H9 (cell line): ENCODE data around the gene ANKS1B. TPM values are rescaled to one million over a fixed set of nuclear protein-coding genes. Genes with fewer than 3 reads are reported as not detected.
A peak's percentile ranks its signal among the peaks of the same experiment; 100 is the strongest.

Experiments used
- DNase-seq: peaks from one replicate; pipeline ENCODE4 v3.0.0-alpha.2; 2017
- H2AFZ ChIP-seq: one replicate; pipeline ENCODE4 v1.6.1; 2013; ENCODE audit warnings: mild to moderate bottlenecking, low read length, control low read depth, moderate library complexity
- H2AK5ac ChIP-seq: 2 replicates; pipeline ENCODE4 v1.6.1; 2013; ENCODE audit warnings: low read length, control low read depth, mixed read lengths; ENCODE audit not compliant: insufficient read length
- H2BK120ac ChIP-seq: one replicate; pipeline ENCODE4 v1.6.1; 2013; ENCODE audit warnings: low read depth, mild to moderate bottlenecking, low read length, control low read depth, inconsistent platforms; ENCODE audit not compliant: poor library complexity, severe bottlenecking
- H2BK12ac ChIP-seq: 2 replicates; pipeline ENCODE4 v1.6.1; 2013; ENCODE audit warnings: low read length, control low read depth, mixed read lengths, low read depth; ENCODE audit not compliant: insufficient read length
- H2BK15ac ChIP-seq: 2 replicates; pipeline ENCODE4 v1.6.1; 2013; ENCODE audit warnings: low read depth, low read length, control low read depth
- H2BK20ac ChIP-seq: one replicate; pipeline ENCODE4 v1.6.1; 2013; ENCODE audit warnings: low read depth, mild to moderate bottlenecking, low read length, control low read depth, inconsistent platforms; ENCODE audit not compliant: poor library complexity, severe bottlenecking
- H2BK5ac ChIP-seq: 2 replicates; pipeline ENCODE4 v1.6.1; 2013; ENCODE audit warnings: low read length, control low read depth, mixed read lengths; ENCODE audit not compliant: insufficient read length
- H3K14ac ChIP-seq: 2 replicates; pipeline ENCODE4 v1.6.1; 2013; ENCODE audit warnings: low read length, control low read depth; ENCODE audit not compliant: insufficient read depth
- H3K18ac ChIP-seq: 2 replicates; pipeline ENCODE4 v1.6.1; 2013; ENCODE audit warnings: low read depth, mild to moderate bottlenecking, mixed read lengths, low read length, control low read depth; ENCODE audit not compliant: insufficient read length
- H3K23ac ChIP-seq: 2 replicates; pipeline ENCODE4 v1.6.1; 2013; ENCODE audit warnings: low read length, control low read depth, mixed read lengths, low read depth; ENCODE audit not compliant: insufficient read length
- H3K23me2 ChIP-seq: 2 replicates; pipeline ENCODE4 v1.6.1; 2013; ENCODE audit warnings: low read depth, mild to moderate bottlenecking, mixed read lengths, low read length, control low read depth; ENCODE audit not compliant: insufficient read length, poor library complexity, severe bottlenecking
- H3K27ac ChIP-seq: 2 replicates; pipeline ENCODE4 v1.5.1; 2013; ENCODE audit warnings: low read length, control low read depth, mixed read lengths, low read depth; ENCODE audit not compliant: insufficient read length
- H3K27me3 ChIP-seq: 2 replicates; pipeline ENCODE4 v1.6.1; 2013; ENCODE audit warnings: low read length, control low read depth, inconsistent platforms; ENCODE audit not compliant: insufficient read depth
- H3K4ac ChIP-seq: 2 replicates; pipeline ENCODE4 v1.6.1; 2013; ENCODE audit warnings: low read depth, mild to moderate bottlenecking, control low read depth, inconsistent platforms, low read length, moderate library complexity
- H3K4me1 ChIP-seq: 2 replicates; pipeline ENCODE4 v1.6.1; 2013; ENCODE audit warnings: low read length, control low read depth, inconsistent platforms; ENCODE audit not compliant: insufficient read depth
- H3K4me2 ChIP-seq: 2 replicates; pipeline ENCODE4 v1.6.1; 2013; ENCODE audit warnings: low read length, control low read depth, mixed read lengths; ENCODE audit not compliant: insufficient read length, insufficient read depth
- H3K56ac ChIP-seq: 2 replicates; pipeline ENCODE4 v1.6.1; 2013; ENCODE audit warnings: low read depth, mild to moderate bottlenecking, mixed read lengths, low read length, control low read depth; ENCODE audit not compliant: insufficient read length
- H3K79me1 ChIP-seq: 2 replicates; pipeline ENCODE4 v1.6.1; 2013; ENCODE audit warnings: low read depth, mild to moderate bottlenecking, moderate library complexity, low read length, control low read depth, inconsistent platforms; ENCODE audit not compliant: insufficient read depth, poor library complexity, severe bottlenecking
- H3K79me2 ChIP-seq: 2 replicates; pipeline ENCODE4 v1.6.1; 2013; ENCODE audit warnings: low read length, control low read depth, inconsistent platforms; ENCODE audit not compliant: insufficient read depth
- H3K9ac ChIP-seq: 2 replicates; pipeline ENCODE4 v1.6.1; 2013; ENCODE audit warnings: low read length, control low read depth, mixed read lengths; ENCODE audit not compliant: insufficient read length; ENCODE audit errors: extremely low read depth
- H3K9me3 ChIP-seq: one replicate; pipeline ENCODE4 v1.6.1; 2013; ENCODE audit warnings: low read depth, low read length, inconsistent platforms; ENCODE audit not compliant: control insufficient read depth
- H3T11ph ChIP-seq: one replicate; pipeline ENCODE4 v1.6.1; 2013; ENCODE audit warnings: mild to moderate bottlenecking, low read length, control low read depth, inconsistent platforms
- H4K20me1 ChIP-seq: one replicate; pipeline ENCODE4 v1.6.1; 2013; ENCODE audit not compliant: control insufficient read depth, insufficient read length, insufficient read depth
- H4K5ac ChIP-seq: 2 replicates; pipeline ENCODE4 v1.6.1; 2013; ENCODE audit warnings: low read depth, mild to moderate bottlenecking, mixed read lengths, low read length, control low read depth; ENCODE audit not compliant: insufficient read length
- H4K8ac ChIP-seq: replicated peaks from 2 replicates; pipeline ENCODE4 v1.6.1; 2013; ENCODE audit warnings: low read length, control low read depth, mixed read lengths, low read depth; ENCODE audit not compliant: insufficient read length
- H4K91ac ChIP-seq: 2 replicates; pipeline ENCODE4 v1.6.1; 2013; ENCODE audit warnings: low read depth, mild to moderate bottlenecking, moderate library complexity, mixed read lengths, low read length, control low read depth; ENCODE audit not compliant: insufficient read length
- H3K27ac Mint-ChIP-seq, 3 experiments: 2 replicates in 2 of 3; 3 replicates in 1 of 3; pipeline ENCODE4 v1.8.0; 2020 to 2021; ENCODE audit warnings: mixed read lengths in 3 of 3, mild to moderate bottlenecking in 1 of 3, moderate library complexity in 1 of 3
- H3K27me3 Mint-ChIP-seq: 2 replicates; pipeline ENCODE4 v1.8.0; 2021; ENCODE audit warnings: low read depth, mild to moderate bottlenecking, moderate library complexity, mixed read lengths
- H3K36me3 Mint-ChIP-seq, 3 experiments: 2 replicates in 2 of 3; 3 replicates in 1 of 3; pipeline ENCODE4 v1.8.0; 2020 to 2021; ENCODE audit warnings: low read depth in 3 of 3, mixed read lengths in 3 of 3; ENCODE audit not compliant: insufficient read depth in 1 of 3
- H3K4me1 Mint-ChIP-seq, 2 experiments: 2 replicates each; pipeline ENCODE4 v1.8.0; 2020; ENCODE audit warnings: mixed read lengths in 2 of 2
- H3K4me3 Mint-ChIP-seq, 2 experiments: 2 replicates in 1 of 2; 3 replicates in 1 of 2; pipeline ENCODE4 v1.8.0; 2020 to 2021; ENCODE audit warnings: mild to moderate bottlenecking in 2 of 2, mixed read lengths in 2 of 2, moderate library complexity in 1 of 2
- H3K9me3 Mint-ChIP-seq, 2 experiments: 2 replicates in 1 of 2; 3 replicates in 1 of 2; pipeline ENCODE4 v1.8.0; 2020; ENCODE audit warnings: mild to moderate bottlenecking in 2 of 2, mixed read lengths in 2 of 2, moderate library complexity in 1 of 2
- CTCF ChIP-seq: fragments of 200-600 bp; sonication (generic); conservative IDR thresholded peaks from 3 replicates; pipeline ENCODE4 v1.8.0; 2021; ENCODE audit warnings: antibody characterized with exemption, mild to moderate bottlenecking
- WGBS: extraction: QIAGEN DNeasy Blood & Tissue Kit; methylation state at CpG from one replicate; pipeline ENCODE4 v1.1.7; 2013; ENCODE audit warnings: missing lambda C conversion rate, low lambda C conversion rate, mixed read lengths; ENCODE audit not compliant: insufficient read length; ENCODE audit errors: extremely low coverage; 5-methylcytosine and 5-hydroxymethylcytosine counted together
- total RNA-seq: library from RNA; stranded (reverse); gene quantifications from 2 replicates; pipeline ENCODE4 v1.2.1, GENCODE V29; 2021

The ANKS1B gene
- total RNA-seq, 1 experiment from 2014 or later, result 4.1 TPM

- H3K79me1 ChIP-seq, result no peaks in the 10 kb centered on the region
- Mint-ChIP-seq H3K27ac (peak overlapping the region in 1 of 3 experiments; percentile 22; a peak in 2 of 7 replicates), H3K4me3 (no peak overlapping the region), H3K36me3 (no peaks in the 10 kb centered on the region), H3K9me3 (no peaks in the 10 kb centered on the region), H3K27me3 (no peaks in the 10 kb centered on the region), H3K4me1 (peaks cover 2 to 3% of the 10 kb centered on the region in 2 experiments; a peak in 2 of 4 replicates)
- H3K4me1 ChIP-seq, result peaks cover 3% of the 10 kb centered on the region; the same call in 1 of the 2 replicates
- H3K23me2 ChIP-seq, result no peaks in the 10 kb centered on the region
- no peak overlapping the region for H2AK5ac ChIP-seq
- no peak overlapping the region for H3K4ac ChIP-seq
- no peak overlapping the region for H3K18ac ChIP-seq
- no peak overlapping the region for H2BK120ac ChIP-seq
- no peak overlapping the region for H3K56ac ChIP-seq
- DNase-seq, result no peak
- H3K27ac ChIP-seq, result no peak overlapping the region
- no peaks in the 10 kb centered on the region for H4K20me1 ChIP-seq
- no peak overlapping the region for H2BK15ac ChIP-seq
- H3K23ac ChIP-seq, result no peak overlapping the region
- no peak overlapping the region for H3K9ac ChIP-seq
- no peak overlapping the region for H3K14ac ChIP-seq
- H3K9me3 ChIP-seq, result no peaks in the 10 kb centered on the region
- WGBS, result no CpG with 5 or more reads among the region's 9 CpGs
- no peaks in the 10 kb centered on the region for H3K27me3 ChIP-seq
- H2BK5ac ChIP-seq, result no peak overlapping the region
- no peak overlapping the region for H3K4me2 ChIP-seq
- H4K8ac ChIP-seq, result no peak overlapping the region
- no peak overlapping the region for H4K91ac ChIP-seq
- H2AFZ ChIP-seq, result no peak overlapping the region
- no peak overlapping the region for H2BK12ac ChIP-seq
- no peak for TF ChIP-seq CTCF
- no peak overlapping the region for H4K5ac ChIP-seq
- no peak overlapping the region for H2BK20ac ChIP-seq
- H3K79me2 ChIP-seq, result no peaks in the 10 kb centered on the region
- H3T11ph ChIP-seq, result no peak overlapping the region
Observed at GRCh38 chr12:99059824-99060511, 924.8 kb downstream of the ANKS1B start.
